WTC11 (cell line): ENCODE measurements around the gene ABHD12B. TPM values are rescaled to one million over a fixed set of nuclear protein-coding genes. Genes with fewer than 3 reads are reported as not detected.

Experiments used
- ATF1 ChIP-seq: sonication (generic); formaldehyde crosslinking; IDR thresholded peaks from 2 replicates; pipeline ENCODE4 v1.8.1; 2023; ENCODE audit warnings: mild to moderate bottlenecking, moderate library complexity, missing genetic modification reagents
- ESRRA ChIP-seq: sonication (generic); formaldehyde crosslinking; IDR thresholded peaks from 2 replicates; pipeline ENCODE4 v1.8.1; 2022; ENCODE audit warnings: mild to moderate bottlenecking, missing genetic modification reagents, borderline replicate concordance
- ETV6 ChIP-seq: sonication (generic); formaldehyde crosslinking; IDR thresholded peaks from 2 replicates; pipeline ENCODE4 v1.8.1; 2022; ENCODE audit warnings: mild to moderate bottlenecking, missing genetic modification reagents
- IRF1 ChIP-seq: sonication (generic); formaldehyde crosslinking; IDR thresholded peaks from 2 replicates; pipeline ENCODE4 v1.8.0; 2023; ENCODE audit warnings: missing genetic modification reagents
- KAT7 ChIP-seq: sonication (generic); formaldehyde crosslinking; IDR thresholded peaks from 2 replicates; pipeline ENCODE4 v1.8.1; 2023; ENCODE audit warnings: missing genetic modification reagents, mild to moderate bottlenecking, borderline replicate concordance
- NFATC4 ChIP-seq: fragments of 250-450 bp; sonication (Bioruptor Pico); IDR thresholded peaks from 2 replicates; pipeline ENCODE4 v1.9.0; 2021; ENCODE audit warnings: mild to moderate bottlenecking
- NR3C1 ChIP-seq: sonication (generic); formaldehyde crosslinking; conservative IDR thresholded peaks from 2 replicates; pipeline ENCODE4 v1.8.1; 2023; ENCODE audit warnings: low read depth, mild to moderate bottlenecking, missing genetic modification reagents
- PRDM15 ChIP-seq: sonication (generic); formaldehyde crosslinking; IDR thresholded peaks from 2 replicates; pipeline ENCODE4 v1.8.0; 2022; ENCODE audit warnings: missing genetic modification reagents
- RELA ChIP-seq: sonication (generic); formaldehyde crosslinking; IDR thresholded peaks from 2 replicates; pipeline ENCODE4 v1.8.1; 2022; ENCODE audit warnings: missing genetic modification reagents, mild to moderate bottlenecking, borderline replicate concordance
- RORB ChIP-seq: fragments of 250-450 bp; sonication (Bioruptor Pico); IDR thresholded peaks from 2 replicates; pipeline ENCODE4 v1.9.0; 2021; ENCODE audit warnings: mild to moderate bottlenecking
- SMAD3 ChIP-seq: sonication (generic); formaldehyde crosslinking; IDR thresholded peaks from 2 replicates; pipeline ENCODE4 v1.8.0; 2022; ENCODE audit warnings: missing genetic modification reagents, mild to moderate bottlenecking, borderline replicate concordance
- SOX15 ChIP-seq: fragments of 250-450 bp; sonication (Bioruptor Pico); IDR thresholded peaks from 2 replicates; pipeline ENCODE4 v1.9.0; 2021; ENCODE audit warnings: mild to moderate bottlenecking
- TCF7 ChIP-seq: sonication (generic); formaldehyde crosslinking; IDR thresholded peaks from 2 replicates; pipeline ENCODE4 v1.8.0; 2022; ENCODE audit warnings: mild to moderate bottlenecking, low read depth, missing genetic modification reagents, moderate library complexity
- ZBTB43 ChIP-seq: sonication (generic); formaldehyde crosslinking; IDR thresholded peaks from 2 replicates; pipeline ENCODE4 v1.8.1; 2023; ENCODE audit warnings: mild to moderate bottlenecking, missing genetic modification reagents
- ZNF121 ChIP-seq: sonication (generic); formaldehyde crosslinking; IDR thresholded peaks from 2 replicates; pipeline ENCODE4 v1.8.0; 2023; ENCODE audit warnings: missing genetic modification reagents
- ZNF138 ChIP-seq: sonication (generic); formaldehyde crosslinking; conservative IDR thresholded peaks from 2 replicates; pipeline ENCODE4 v1.8.1; 2022; ENCODE audit warnings: mild to moderate bottlenecking, moderate library complexity, missing genetic modification reagents
- ZNF232 ChIP-seq: sonication (generic); formaldehyde crosslinking; IDR thresholded peaks from 2 replicates; pipeline ENCODE4 v1.8.0; 2022; ENCODE audit warnings: mild to moderate bottlenecking, missing genetic modification reagents
- ZNF396 ChIP-seq: fragments of 250-450 bp; sonication (Bioruptor Pico); IDR thresholded peaks from 2 replicates; pipeline ENCODE4 v1.8.0; 2021; ENCODE audit warnings: mild to moderate bottlenecking, moderate library complexity, borderline replicate concordance
- ZNF423 ChIP-seq: fragments of 250-450 bp; sonication (Bioruptor Pico); IDR thresholded peaks from 2 replicates; pipeline ENCODE4 v2.1.2; 2022; ENCODE audit warnings: mild to moderate bottlenecking, moderate library complexity
- total RNA-seq: library from RNA; stranded (reverse); gene quantifications from 3 replicates; pipeline ENCODE4 v1.2.3, GENCODE V29; 2021
- TF ChIP-seq, protein P1 (sequence below): sonication (generic); formaldehyde crosslinking; IDR thresholded peaks from 2 replicates; pipeline ENCODE4 v1.8.1; 2023; ENCODE audit warnings: mild to moderate bottlenecking, moderate library complexity, missing genetic modification reagents
- TF ChIP-seq, protein P2 (sequence below): sonication (generic); formaldehyde crosslinking; IDR thresholded peaks from 2 replicates; pipeline ENCODE4 v1.8.1; 2023; ENCODE audit warnings: mild to moderate bottlenecking, missing genetic modification reagents
- TF ChIP-seq, protein P3 (sequence below): sonication (generic); formaldehyde crosslinking; IDR thresholded peaks from 2 replicates; pipeline ENCODE4 v1.8.0; 2022; ENCODE audit warnings: mild to moderate bottlenecking, missing genetic modification reagents
- TF ChIP-seq, protein P4 (sequence below): sonication (generic); formaldehyde crosslinking; IDR thresholded peaks from 2 replicates; pipeline ENCODE4 v1.8.0; 2022; ENCODE audit warnings: mild to moderate bottlenecking, missing genetic modification reagents
- TF ChIP-seq, protein P5 (sequence below): sonication (generic); formaldehyde crosslinking; IDR thresholded peaks from 2 replicates; pipeline ENCODE4 v1.8.0; 2022; ENCODE audit warnings: mild to moderate bottlenecking, missing genetic modification reagents
- TF ChIP-seq, protein P6 (sequence below): sonication (generic); formaldehyde crosslinking; IDR thresholded peaks from 2 replicates; pipeline ENCODE4 v1.8.0; 2022; ENCODE audit warnings: mild to moderate bottlenecking, missing genetic modification reagents

ABHD12B gene
- total RNA-seq, 1 experiment from 2014 or later: 156 TPM

- TF ChIP-seq ESRRA (CRISPR knock-in tag): peak; percentile 58; the same call in 1 of the 2 replicates
- TF ChIP-seq, protein P1, sequence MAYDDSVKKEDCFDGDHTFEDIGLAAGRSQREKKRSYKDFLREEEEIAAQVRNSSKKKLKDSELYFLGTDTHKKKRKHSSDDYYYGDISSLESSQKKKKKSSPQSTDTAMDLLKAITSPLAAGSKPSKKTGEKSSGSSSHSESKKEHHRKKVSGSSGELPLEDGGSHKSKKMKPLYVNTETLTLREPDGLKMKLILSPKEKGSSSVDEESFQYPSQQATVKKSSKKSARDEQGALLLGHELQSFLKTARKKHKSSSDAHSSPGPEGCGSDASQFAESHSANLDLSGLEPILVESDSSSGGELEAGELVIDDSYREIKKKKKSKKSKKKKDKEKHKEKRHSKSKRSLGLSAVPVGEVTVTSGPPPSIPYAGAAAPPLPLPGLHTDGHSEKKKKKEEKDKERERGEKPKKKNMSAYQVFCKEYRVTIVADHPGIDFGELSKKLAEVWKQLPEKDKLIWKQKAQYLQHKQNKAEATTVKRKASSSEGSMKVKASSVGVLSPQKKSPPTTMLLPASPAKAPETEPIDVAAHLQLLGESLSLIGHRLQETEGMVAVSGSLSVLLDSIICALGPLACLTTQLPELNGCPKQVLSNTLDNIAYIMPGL (CRISPR knock-in tag): peak; percentile 93
- 0 out of 2 replicates have a peak, but pooled peaks have one; percentile 47 for TF ChIP-seq IRF1 (CRISPR knock-in tag)
- peak; percentile 76; the same call in 1 of the 2 replicates for TF ChIP-seq ZNF138 (CRISPR knock-in tag)
- TF ChIP-seq, protein P2, sequence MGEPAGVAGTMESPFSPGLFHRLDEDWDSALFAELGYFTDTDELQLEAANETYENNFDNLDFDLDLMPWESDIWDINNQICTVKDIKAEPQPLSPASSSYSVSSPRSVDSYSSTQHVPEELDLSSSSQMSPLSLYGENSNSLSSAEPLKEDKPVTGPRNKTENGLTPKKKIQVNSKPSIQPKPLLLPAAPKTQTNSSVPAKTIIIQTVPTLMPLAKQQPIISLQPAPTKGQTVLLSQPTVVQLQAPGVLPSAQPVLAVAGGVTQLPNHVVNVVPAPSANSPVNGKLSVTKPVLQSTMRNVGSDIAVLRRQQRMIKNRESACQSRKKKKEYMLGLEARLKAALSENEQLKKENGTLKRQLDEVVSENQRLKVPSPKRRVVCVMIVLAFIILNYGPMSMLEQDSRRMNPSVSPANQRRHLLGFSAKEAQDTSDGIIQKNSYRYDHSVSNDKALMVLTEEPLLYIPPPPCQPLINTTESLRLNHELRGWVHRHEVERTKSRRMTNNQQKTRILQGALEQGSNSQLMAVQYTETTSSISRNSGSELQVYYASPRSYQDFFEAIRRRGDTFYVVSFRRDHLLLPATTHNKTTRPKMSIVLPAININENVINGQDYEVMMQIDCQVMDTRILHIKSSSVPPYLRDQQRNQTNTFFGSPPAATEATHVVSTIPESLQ (CRISPR knock-in tag): no peak
- TF ChIP-seq NFATC4 (CRISPR knock-in tag): no peak
- TF ChIP-seq, protein P3, sequence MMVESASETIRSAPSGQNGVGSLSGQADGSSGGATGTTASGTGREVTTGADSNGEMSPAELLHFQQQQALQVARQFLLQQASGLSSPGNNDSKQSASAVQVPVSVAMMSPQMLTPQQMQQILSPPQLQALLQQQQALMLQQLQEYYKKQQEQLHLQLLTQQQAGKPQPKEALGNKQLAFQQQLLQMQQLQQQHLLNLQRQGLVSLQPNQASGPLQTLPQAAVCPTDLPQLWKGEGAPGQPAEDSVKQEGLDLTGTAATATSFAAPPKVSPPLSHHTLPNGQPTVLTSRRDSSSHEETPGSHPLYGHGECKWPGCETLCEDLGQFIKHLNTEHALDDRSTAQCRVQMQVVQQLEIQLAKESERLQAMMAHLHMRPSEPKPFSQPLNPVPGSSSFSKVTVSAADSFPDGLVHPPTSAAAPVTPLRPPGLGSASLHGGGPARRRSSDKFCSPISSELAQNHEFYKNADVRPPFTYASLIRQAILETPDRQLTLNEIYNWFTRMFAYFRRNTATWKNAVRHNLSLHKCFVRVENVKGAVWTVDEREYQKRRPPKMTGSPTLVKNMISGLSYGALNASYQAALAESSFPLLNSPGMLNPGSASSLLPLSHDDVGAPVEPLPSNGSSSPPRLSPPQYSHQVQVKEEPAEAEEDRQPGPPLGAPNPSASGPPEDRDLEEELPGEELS (CRISPR knock-in tag): no peak; the same call in 1 of the 2 replicates
- TF ChIP-seq NR3C1 (CRISPR knock-in tag): peak; percentile 82; the same call in 1 of the 2 replicates
- TF ChIP-seq, protein P4, sequence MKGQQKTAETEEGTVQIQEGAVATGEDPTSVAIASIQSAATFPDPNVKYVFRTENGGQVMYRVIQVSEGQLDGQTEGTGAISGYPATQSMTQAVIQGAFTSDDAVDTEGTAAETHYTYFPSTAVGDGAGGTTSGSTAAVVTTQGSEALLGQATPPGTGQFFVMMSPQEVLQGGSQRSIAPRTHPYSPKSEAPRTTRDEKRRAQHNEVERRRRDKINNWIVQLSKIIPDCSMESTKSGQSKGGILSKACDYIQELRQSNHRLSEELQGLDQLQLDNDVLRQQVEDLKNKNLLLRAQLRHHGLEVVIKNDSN (CRISPR knock-in tag): 0 out of 2 replicates have a peak, but pooled peaks have one; percentile 18
- peak; percentile 64; the same call in 1 of the 2 replicates for TF ChIP-seq KAT7 (CRISPR knock-in tag)
- TF ChIP-seq, protein P5, sequence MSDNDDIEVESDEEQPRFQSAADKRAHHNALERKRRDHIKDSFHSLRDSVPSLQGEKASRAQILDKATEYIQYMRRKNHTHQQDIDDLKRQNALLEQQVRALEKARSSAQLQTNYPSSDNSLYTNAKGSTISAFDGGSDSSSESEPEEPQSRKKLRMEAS (CRISPR knock-in tag): peak; percentile 90
- TF ChIP-seq TCF7 (CRISPR knock-in tag): 0 out of 2 replicates have a peak, but pooled peaks have one; percentile 72
- TF ChIP-seq SMAD3 (CRISPR knock-in tag): 0 out of 2 replicates have a peak, but pooled peaks have one; percentile 42
- TF ChIP-seq ATF1 (CRISPR knock-in tag): no peak
- TF ChIP-seq, protein P6, sequence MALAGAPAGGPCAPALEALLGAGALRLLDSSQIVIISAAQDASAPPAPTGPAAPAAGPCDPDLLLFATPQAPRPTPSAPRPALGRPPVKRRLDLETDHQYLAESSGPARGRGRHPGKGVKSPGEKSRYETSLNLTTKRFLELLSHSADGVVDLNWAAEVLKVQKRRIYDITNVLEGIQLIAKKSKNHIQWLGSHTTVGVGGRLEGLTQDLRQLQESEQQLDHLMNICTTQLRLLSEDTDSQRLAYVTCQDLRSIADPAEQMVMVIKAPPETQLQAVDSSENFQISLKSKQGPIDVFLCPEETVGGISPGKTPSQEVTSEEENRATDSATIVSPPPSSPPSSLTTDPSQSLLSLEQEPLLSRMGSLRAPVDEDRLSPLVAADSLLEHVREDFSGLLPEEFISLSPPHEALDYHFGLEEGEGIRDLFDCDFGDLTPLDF: 0 out of 2 replicates have a peak, but pooled peaks have one; percentile 38
- TF ChIP-seq ZNF396 (CRISPR knock-in tag): no peak
- peak; percentile 9 for TF ChIP-seq PRDM15 (CRISPR knock-in tag)
- 0 out of 2 replicates have a peak, but pooled peaks have one; percentile 24 for TF ChIP-seq ETV6 (CRISPR knock-in tag)
- no peak for TF ChIP-seq ZNF232 (CRISPR knock-in tag)
- TF ChIP-seq SOX15 (CRISPR knock-in tag): no peak
- no peak; the same call in 1 of the 2 replicates for TF ChIP-seq ZNF121 (CRISPR knock-in tag)
- TF ChIP-seq RELA (CRISPR knock-in tag): 0 out of 2 replicates have a peak, but pooled peaks have one; percentile 85
- no peak for TF ChIP-seq RORB (CRISPR knock-in tag)
- TF ChIP-seq ZNF423 (CRISPR knock-in tag): no peak
- TF ChIP-seq ZBTB43 (CRISPR knock-in tag): peak; percentile 80
Observed at GRCh38 chr14:50943943-50944646, 72.2 kb downstream of the ABHD12B start, which contains the start of gene PYGL (continued).
